NCI-H146 (cell line): Measurements from ENCODE around the gene LRBA.

ENCODE experiments used
- DNase-seq: peaks from one replicate; lab custom pipeline; 2025; lab: John Stamatoyannopoulos, UW

LRBA gene

GRCh38 chr4:150497612-150498011, 517.5 kb downstream of the LRBA start:
- DNase-seq = peak; percentile 9

GRCh38 chr4:150495550-150495949, 519.5 kb downstream of the LRBA start:
- DNase-seq = no peak

- no peak for DNase-seq
Measured at GRCh38 chr4:150493851-150494250, 521.2 kb downstream of the LRBA start.

GRCh38 chr4:150491132-150492049, 523.7 kb downstream of the LRBA start:
- no peak for DNase-seq

- DNase-seq = no peak
Measured at GRCh38 chr4:150482581-150482980, 532.5 kb downstream of the LRBA start.

GRCh38 chr4:150479657-150480056, 535.4 kb downstream of the LRBA start:
- no peak for DNase-seq

GRCh38 chr4:150477869-150478268, 537.2 kb downstream of the LRBA start:
- DNase-seq = no peak

GRCh38 chr4:150476776-150477175, 538.3 kb downstream of the LRBA start:
- no peak for DNase-seq

- no peak for DNase-seq
Measured at GRCh38 chr4:150475763-150476162, 539.3 kb downstream of the LRBA start.

GRCh38 chr4:150464523-150464922, 550.6 kb downstream of the LRBA start:
- peak; percentile 20 for DNase-seq

GRCh38 chr4:150462743-150463142, 552.3 kb downstream of the LRBA start:
- DNase-seq = no peak

- DNase-seq = no peak
Measured at GRCh38 chr4:150461957-150462356, 553.1 kb downstream of the LRBA start.

GRCh38 chr4:150457802-150458201, 557.3 kb downstream of the LRBA start:
- no peak for DNase-seq

GRCh38 chr4:150451883-150452282, 563.2 kb downstream of the LRBA start:
- no peak for DNase-seq

- DNase-seq = no peak
Measured at GRCh38 chr4:150447356-150447755, 567.7 kb downstream of the LRBA start.

GRCh38 chr4:150439451-150439933, 575.6 kb downstream of the LRBA start:
- DNase-seq = no peak

- DNase-seq = no peak
Measured at GRCh38 chr4:150436598-150437370, 578.3 kb downstream of the LRBA start.

- no peak for DNase-seq
Measured at GRCh38 chr4:150431221-150431620, 583.9 kb downstream of the LRBA start.

- DNase-seq = no peak
Measured at GRCh38 chr4:150425161-150425560, 589.9 kb downstream of the LRBA start.

- DNase-seq = no peak
Measured at GRCh38 chr4:150423503-150423902, 591.6 kb downstream of the LRBA start.

GRCh38 chr4:150423074-150423473, 592.0 kb downstream of the LRBA start:
- no peak for DNase-seq

GRCh38 chr4:150421612-150422011, 593.5 kb downstream of the LRBA start:
- no peak for DNase-seq

- DNase-seq = no peak
Measured at GRCh38 chr4:150419939-150420338, 595.1 kb downstream of the LRBA start.
